Germinal center (tissue), 1 donor: Measurements from ENCODE around the gene FOXI3.

Source experiments
- DNase-seq: peaks from one replicate; pipeline ENCODE4 v3.0.0; 2012; ENCODE audit warnings: mixed read lengths, low spot score

FOXI3 gene

DNA sequence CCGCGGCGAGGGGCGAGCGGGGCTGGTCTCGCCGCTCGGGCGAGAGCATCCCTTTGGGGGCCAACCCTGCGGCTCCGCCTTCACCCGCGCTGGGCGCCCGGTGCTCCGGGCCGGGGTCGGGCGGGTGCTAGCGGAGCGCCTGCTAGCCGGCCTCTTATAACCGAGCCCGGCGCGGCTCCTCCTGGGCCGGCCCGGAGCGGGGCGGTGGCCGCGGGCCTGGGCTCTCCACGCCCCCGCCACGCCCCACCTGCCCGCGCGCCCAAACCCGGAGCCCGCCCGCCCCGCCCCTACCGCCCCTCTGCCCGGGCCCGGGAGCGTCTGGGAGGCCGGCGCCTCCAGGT lies at the start of gene FOXI3:
Gene FOXI3, minus strand, starts transcription at position 129 of the 341 bp plus-strand sequence. CDS start 158 bp downstream, outside the sequence.
- DNase-seq = peak; percentile 15

DNA sequence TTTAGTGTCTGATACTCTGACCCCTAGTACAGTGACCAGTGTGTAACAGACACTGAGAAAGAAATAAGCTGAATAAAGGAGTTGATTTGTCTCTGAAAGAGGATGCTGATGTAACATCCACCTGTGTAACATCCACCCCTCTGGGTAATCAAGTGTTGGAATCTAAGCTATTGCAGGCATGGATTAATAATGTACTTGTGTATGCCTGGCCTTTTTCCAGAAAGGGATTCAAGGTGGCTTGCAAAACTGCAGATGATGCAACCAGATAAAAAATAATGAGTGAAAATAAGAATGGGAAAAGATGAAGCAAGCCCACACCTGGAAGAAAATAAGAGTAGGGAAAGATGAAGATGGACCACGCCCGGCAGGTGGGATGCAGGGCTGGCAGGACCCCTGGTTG lies 48.2 kb upstream of the FOXI3 start:
- DNase-seq = no peak

DNA sequence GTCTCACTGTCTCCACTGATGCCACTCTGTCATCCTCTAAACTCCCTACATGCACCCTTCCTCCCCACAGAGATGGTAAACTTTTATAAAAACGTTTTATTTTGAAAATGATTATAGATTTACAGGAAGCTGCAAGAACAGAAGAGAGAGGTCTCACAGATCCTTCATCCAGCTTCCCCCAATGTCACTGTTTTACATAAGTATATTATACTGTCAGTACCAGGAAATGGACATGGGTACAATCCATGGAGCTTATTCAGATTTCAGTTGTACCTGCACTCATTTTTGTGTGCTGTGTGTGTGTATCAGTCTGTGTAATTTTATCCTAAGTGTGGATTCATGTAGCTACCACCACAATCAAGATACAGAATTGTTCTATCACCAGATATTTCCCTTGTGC lies 46.7 kb upstream of the FOXI3 start:
- no peak for DNase-seq

DNA sequence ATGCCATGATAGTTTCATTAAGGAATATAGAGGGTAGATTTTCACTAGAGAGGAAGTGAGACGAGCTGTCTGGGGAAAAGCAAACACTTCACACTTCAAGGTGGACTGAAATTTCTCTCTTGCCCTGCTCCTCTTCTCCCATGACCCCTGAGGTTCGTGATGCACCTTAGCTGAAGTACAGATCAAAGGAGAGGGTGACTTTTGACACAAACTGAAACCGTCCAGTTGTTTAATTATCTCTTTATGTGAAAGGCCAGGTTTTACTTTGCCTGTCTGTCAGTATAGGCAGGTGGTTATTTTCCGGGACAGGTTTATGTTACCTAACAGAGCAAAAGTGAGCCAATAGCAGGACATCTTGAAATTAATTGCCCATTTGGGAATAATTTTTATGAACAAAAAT lies 41.0 kb upstream of the FOXI3 start:
- no peak for DNase-seq

DNA sequence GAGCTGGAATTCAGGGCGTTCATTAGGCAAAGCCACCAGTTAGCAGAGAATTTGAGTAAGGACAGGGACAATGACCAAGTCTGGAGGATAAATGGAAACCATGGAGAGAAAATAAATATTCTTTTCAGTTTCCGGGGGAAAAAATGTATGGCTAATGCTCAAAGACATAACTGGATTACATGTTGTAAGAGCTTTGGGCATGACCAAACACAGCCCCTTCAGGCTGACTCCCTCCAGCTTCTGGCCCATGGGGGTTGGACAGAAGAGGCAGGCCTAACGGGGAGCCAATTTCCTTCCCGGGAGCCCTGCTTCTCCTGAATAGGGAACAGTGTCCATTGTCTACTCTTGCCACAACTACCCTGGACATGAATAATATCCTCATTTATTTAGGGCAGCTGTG lies 39.5 kb upstream of the FOXI3 start:
- DNase-seq = no peak

DNA sequence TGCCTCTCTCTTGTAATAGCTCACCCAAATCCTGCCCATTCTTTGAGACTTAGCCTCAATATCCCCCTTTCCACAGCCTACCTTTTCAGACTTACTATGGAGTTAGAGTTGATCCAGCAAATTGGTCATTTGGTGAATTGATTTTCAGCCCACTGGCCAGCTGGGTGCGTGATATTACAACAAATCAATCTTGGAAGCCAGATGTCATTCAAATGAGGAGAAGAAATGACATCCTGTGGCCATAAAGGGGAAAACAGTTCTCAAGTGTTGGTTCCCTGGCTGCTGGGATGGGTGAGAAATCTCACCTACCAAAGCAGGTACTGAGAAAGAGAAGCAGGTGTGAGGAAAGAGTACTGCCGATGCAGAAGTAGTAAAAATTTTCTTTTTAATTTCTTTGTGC lies 36.7 kb upstream of the FOXI3 start:
- DNase-seq = no peak

DNA sequence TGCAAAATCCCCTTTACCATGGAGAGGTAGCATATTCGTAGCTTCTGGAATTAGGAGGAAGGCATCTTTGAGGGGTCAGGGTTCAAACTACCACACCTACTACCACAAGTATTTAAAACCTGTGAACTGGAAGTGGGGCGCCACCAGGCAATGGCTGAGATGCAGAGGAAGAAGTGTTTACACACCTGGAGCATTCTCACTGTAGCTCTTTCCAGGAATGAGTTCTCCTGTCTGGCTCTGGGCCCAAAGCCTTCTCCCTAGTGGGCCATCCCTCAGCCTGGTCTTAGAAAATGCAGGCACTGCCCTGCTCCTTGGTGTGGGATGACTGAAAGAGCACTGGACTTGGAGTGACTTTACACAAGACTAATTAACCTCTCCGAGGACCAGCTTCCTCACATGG lies 30.7 kb upstream of the FOXI3 start:
- no peak for DNase-seq

DNA sequence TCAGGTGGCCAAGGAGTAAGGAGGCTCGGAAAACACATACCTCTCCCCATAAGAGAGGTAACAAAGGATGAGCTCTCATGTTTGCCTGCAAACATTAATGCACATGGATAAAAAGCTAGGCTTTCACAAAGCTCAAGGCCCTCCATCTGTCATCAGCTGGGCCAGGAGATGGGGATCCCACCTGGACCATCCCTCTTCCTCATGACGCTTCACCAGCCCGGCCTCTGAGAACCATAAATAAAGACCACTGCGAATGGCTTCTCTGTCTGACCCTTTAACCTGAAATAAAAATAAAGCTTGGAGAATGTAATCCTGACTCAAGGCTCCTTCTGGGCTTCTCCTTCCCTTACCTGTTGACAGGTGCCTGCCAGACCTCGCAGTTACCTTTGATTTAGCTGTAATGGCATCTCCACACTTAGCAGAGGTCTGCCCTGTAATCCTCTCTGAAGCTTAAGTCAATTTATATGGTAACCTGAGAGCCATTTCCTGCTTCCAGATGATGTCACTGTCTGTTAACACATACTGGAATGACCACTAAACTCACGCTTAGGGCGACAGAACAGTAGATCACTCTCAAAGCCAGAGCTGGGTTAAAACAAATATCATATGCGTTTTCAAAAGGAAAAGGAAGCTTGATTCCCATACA lies 29.3 kb upstream of the FOXI3 start:
- DNase-seq = no peak

DNA sequence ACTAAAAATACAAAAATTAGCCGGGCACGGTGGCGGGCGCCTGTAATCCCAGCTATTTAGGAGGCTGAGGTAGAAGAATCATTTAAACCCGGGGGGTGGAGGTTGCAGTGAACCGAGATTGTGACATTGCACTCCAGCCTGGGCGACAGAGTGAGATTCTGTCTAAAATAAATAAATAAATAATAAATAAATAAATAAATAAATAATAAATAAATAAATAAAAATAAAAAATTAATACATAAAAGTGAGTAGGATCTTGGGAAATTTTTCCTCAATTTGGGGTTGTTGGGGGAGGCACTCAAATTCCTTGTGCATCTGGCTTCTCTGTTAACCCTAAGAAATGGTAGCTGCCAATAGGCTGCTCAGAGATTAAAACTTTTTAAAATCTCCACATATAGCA lies 20.3 kb upstream of the FOXI3 start:
- DNase-seq = no peak

DNA sequence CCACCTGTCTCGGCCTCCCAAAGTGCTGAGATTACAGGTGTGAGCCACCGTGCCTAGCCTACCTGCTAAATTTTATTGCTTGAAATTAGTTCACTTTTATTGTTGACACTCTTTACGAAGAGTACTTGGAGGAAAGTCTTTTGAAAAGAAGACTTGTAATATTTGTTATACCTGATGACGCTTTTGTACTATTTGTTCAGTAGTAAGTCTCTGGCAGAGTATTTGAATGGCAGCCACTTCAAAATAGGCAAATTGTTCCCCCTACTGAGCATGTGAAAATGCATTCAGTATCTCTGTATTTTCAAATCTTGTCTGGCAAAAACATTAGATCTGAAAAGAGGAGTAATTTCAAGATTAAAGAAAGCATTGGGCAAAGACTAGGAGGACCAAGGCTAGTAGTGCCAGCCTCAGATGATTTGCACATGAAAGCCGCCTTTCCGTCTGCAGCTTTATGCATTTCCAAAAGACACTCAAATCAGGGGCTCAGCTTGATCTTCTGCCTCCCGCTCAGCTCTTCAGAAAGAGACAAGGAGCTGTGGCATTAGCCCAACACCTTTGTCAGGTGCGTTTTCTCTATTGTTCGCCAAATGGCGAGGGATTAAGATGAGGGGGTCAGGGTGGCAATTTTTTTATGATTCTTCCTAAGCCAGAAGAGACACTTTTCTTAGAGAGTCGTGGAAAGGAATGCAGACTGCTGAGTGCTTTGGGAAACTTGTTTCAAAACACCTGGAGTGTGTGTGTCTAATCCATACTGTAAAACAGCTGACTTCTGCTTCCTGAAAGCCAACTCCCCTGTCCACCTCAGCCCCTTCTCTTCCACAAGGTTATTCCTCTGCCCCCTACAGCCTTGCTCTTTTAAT lies 18.8 kb upstream of the FOXI3 start:
- no peak for DNase-seq

DNA sequence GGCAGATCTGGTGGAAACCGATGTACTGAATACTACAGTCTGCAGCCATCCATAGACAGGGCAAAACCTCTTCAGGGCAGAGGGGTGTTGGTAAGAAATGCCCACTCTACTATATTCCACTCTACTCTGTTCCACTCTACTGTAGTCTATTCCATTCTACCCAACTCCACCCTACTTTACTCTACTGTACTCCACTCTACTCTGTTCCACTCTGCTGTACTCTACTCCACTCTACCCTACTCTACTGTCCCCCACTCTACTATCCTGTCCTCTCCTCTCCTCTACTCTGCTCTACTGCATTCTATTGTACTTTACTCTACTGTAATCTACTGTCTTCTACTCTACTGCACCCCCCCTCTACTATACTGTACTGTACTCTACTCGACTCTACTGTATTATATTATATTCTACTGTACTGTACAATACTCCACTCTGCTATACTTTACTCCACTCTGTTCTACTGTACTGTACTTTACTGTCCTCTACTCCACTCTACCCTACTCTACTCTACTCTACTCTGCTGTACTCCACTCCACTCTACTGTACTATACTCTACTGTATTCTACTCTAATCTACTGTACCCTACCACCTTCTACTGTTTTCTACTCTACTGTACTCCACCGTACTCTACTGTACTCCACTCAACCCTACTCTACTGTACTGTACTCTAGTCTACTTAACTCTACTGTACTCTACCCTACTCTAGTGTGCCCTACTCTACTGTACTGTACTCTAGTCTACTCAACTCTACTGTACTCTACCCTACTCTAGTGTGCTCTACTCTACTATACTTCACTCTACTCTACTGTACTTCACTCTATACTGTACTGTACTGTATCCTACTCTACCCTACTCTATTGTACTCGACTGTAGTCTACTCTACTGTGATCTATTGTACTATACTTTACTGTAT lies 17.0 kb upstream of the FOXI3 start:
- DNase-seq = no peak

DNA sequence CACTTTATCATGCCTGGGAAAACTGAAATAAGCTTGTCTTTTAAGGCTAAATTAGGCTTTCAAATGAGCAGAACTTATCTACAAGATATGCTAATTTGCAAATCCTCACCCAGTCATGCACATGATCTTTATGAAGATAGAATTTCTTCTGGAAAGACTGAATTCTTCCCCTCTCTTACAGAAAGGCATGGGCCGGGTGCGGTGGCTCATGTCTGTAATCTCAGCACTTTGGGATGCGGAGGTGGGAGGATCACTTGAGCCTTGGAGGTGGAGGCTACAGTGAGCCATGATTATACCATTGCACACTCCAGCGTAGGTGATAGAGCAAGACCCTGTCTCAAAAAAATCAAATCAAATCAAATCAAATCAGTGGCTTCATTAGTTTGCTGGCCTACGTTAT lies 11.7 kb upstream of the FOXI3 start:
- DNase-seq = no peak

DNA sequence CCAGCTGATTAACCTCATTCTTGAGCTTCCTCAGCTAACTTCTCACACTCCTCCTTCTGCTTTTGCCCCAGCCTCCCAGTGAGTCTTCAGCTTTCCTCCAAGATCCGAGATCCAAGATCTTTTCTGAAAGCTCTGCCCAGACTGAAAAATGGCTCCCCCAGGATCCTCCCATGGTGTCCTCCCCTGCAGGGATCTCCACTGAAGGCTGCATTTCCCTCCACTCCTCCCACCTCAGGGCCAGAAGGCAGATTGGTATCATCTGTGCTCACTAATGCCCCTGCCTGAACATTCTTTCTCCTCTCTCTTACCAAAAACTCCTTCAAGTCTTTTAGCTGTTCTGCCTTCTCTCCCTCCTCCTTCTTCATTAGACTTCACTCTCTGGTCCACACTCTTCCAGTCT lies 6.1 kb upstream of the FOXI3 start:
- no peak for DNase-seq

DNA sequence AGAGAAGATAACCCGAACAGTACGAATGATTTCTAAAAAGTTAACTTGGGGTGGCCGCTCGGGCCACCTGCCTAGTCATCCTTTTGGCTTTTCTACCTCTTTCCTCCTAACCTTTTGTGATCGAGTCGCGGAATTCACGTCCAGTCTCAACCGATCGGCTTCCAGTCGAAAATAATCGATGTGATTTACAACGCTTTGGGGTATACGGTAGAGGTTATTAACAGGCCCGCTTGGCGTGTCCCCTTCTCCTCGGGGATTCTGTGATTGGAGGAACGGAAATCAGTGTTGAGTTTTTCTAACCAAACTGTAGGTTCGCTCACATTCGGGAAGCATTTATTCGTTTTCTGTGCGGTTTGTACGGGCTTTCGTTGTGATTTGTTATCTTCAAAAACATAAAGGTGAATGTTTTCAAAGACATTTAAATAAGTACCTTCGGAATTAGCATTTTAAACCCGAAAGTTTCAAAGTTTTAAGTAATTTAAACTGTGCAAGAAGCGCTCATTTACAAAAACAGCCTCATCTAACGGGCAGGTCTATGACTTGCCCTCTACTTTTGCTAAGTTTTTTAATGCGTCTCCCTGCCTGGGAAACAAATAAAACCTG lies 588 bp upstream of the FOXI3 start:
- no peak for DNase-seq

DNA sequence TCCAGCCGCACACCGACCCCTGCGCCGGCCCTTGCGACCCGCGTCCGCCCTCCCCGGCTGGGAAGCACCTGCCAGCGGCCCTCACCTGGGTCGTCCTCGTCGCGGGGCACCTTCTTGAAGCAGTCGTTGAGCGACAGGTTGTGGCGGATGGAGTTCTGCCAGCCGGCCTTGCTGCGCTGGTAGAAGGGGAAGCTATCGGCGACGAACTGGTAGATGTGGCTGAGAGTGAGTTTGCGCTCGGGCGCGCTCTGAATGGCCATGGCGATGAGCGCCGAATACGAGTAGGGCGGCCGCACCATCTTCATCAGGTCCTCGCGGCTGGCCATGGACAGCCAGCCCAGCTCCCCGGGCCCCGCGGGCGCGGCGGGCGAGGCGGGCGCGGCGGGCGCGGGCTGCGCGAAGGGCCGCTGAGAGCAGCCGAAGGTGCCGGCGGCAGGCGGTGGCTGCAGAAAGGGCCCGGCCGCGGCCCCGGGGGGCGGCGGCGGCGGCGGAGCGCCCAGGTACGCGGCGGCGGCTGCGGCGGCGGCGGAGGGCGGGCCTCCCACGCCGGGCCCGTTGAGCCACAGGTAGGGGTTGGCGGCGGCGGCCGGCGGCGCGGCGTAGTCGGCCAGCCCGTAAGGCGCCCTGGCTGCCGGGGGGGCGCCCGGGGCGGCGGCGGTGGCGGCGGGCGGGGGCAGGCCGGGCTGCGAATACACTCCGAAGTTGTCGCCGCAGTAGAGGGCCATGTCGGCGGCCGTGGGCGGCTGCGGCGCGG lies 505 bp downstream of the FOXI3 start:
- peak; percentile 14 for DNase-seq

DNA sequence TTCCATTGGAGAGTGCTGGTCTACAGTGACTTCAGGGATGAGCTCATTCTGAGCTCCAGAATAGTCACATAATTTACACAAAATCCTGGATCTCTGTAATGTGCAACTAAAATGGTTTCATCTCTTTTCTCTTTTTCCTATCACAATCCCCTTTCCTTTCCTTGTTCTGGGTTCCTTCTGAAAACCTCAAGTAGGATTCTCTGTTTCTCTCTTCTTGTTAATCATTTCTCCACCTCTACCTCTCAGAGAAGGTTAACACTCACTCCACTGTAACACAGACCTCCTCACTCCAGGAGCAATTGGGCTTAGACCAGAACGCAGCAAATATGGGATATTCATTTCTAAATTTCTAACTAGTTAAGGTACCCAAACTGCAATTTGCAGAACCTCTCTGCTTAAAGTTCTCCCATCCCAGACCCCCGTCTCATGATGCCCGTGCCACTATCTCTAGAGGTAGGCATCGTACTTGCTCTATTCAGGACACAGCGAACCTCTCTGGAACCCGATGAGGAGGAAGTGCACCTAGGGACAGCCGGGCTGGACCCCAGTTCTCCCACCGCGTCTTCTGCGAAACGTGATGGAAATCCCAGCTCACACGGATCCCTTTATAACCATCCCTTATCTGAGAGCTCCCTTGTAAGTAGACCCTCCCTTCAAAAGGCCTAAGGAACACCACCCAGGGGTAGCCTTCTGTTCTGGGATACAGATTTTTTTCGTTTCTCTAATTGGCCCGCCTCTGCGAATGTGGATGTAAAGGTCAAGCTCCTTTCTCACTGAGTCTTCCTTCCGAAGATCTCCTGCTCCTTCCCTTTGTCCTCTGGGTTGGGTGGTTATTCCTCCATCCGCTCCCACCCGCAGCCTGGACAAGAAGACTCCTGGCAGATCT lies 1.3 kb downstream of the FOXI3 start:
- DNase-seq = no peak

DNA sequence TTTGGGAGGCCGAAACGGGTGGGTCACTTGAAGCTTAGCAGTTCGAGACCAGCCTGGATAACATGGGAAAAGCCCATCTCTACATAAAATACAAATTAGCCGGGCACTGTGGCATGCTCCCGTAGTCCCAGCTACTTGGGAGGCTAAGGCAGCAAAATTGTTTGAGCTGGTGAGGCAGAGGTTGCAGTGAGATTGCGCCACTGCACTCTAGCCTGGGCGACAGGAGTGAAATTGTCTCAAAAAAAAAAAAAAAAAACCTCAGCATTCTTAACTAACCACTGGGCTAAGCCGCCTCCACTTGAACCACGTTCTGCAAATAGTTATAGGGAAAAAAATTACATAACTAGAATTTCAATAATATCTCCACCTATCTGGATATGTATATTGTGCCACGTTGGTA lies 2.3 kb downstream of the FOXI3 start:
- DNase-seq = no peak

DNA sequence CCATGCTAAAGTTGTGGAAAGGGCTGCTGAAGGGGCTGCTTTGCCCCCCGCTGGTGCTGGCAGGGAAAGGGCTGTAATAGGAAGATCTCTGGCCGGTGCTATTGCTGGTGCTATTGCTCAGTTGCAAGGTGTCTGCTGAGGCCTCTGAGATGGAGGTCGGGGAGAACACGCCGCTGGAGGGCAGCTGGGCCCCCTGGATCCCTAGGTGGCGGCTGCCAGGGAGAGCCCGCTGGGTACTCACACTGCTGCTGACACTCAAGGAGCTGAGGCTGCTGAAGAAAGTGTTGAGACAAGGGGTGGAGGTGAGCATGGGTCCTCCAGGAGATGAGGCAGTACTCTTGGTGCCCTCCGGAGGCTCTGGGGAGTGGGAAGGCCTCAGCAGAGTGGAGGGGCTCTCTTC lies 4.2 kb downstream of the FOXI3 start:
- no peak for DNase-seq

DNA sequence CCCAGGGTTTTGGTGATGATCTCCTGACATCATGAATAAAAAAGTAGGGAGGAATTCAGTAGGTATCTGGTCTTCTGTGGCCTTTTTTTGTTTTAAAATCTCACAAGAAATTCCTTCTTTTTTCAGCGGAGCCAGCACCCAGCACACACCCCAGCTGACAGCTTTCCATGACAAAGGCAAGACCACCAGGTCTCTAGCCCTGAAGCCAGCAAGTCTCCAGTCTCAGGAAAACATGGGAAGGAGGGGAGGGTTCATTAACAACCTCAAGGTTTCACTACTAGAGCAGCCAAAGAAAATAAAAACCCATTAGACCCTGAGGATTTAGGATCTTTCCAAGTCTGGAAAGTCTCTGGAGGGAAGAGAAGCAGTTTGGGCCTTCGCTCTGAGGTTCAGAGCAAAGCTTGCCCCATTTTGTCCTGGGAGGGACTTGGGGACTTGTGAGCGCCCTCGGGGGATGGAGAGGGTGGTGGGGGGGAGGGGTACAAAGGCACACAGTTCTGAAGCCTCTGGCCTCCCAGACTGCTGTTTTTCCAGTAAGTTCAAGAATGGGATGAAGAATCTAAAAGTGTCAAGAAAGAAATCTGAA lies 9.0 kb downstream of the FOXI3 start:
- no peak for DNase-seq

DNA sequence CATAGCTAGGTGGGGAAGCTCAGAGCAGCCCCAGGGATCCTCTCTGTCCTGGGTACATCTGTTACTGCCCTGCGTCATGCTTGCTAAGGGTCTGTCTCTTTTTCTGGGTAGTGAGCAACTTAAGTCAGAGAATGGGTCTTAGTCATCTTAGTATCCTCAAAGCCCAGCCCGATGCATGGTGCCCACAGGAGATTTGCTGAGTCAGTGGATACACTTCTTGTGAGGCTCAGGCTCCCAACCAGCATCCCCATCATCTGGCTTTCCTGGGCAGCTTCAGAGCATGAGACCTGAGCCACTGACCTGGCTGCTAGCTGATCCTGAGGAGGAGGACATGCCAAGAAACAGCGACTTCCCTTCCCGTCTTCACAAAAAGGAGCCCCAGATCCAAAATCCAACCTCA lies 10.0 kb downstream of the FOXI3 start:
- no peak for DNase-seq
